Endothelial cell of umbilical vein (primary cell): Measurements from ENCODE around the gene PEX19. TPM values are rescaled to one million over a fixed set of nuclear protein-coding genes. Genes with fewer than 3 reads are reported as not detected.

Source experiments
- polyA plus RNA-seq, 4 experiments: library from polyadenylated mRNA; depleted of rRNA in 3 of 4; stranded (reverse) in 3 of 4; unstranded in 1 of 4; fragments of >200 nt; gene quantifications; 2 replicates each; pipeline versions ENCODE4 v1.2.1 to v1.2.3, GENCODE V29; 2011 to 2012; ENCODE audit warnings: missing spikeins in 1 of 4
- small RNA-seq: library from RNA; depleted of rRNA; stranded (forward); fragments of <200 nt; gene quantifications from one replicate; pipeline ENCODE3, GENCODE V24; 2012; ENCODE audit warnings: low replicate concordance, low read depth; ENCODE audit not compliant: insufficient read depth, insufficient read length
- total RNA-seq: library from RNA; stranded (reverse); gene quantifications from 2 replicates; pipeline ENCODE4 v1.2.3, GENCODE V29; 2021

Gene PEX19
- total and polyA plus RNA-seq, 2 donors (not counting 3 experiments of a cell fraction or from before 2014, with no cell fraction given), result 24.4 to 38.4 TPM

Small RNA genes lying within 50 kb of the gene (small RNA-seq; reads per million reads assigned to genes)
- gene RF00019, result not detected

Other genes starting within 250 kb of the PEX19 start
- not detected in 2 replicates for gene KCNJ10, start 215.0 kb downstream of the PEX19 start, total RNA-seq
- gene KCNJ10, start 215.0 kb downstream of the PEX19 start, polyA plus RNA-seq, result not detected in 2 replicates
- not detected in 2 replicates for gene KCNJ9, start 203.6 kb downstream of the PEX19 start, total RNA-seq
- gene KCNJ9, start 203.6 kb downstream of the PEX19 start, polyA plus RNA-seq, result not detected in 2 replicates
- 9.5 and 10.2 TPM in 2 replicates for gene IGSF8, start 186.5 kb downstream of the PEX19 start, total RNA-seq
- 17.5 and 20.2 TPM in 2 replicates for gene IGSF8, start 186.5 kb downstream of the PEX19 start, polyA plus RNA-seq
- gene ATP1A2, start 169.4 kb downstream of the PEX19 start, total RNA-seq, result not detected in 2 replicates
- gene ATP1A2, start 169.4 kb downstream of the PEX19 start, polyA plus RNA-seq, result not detected in 2 replicates
- gene ATP1A4, start 133.5 kb downstream of the PEX19 start, total RNA-seq, result not detected in 2 replicates
- not detected in 2 replicates for gene ATP1A4, start 133.5 kb downstream of the PEX19 start, polyA plus RNA-seq
- not detected in 2 replicates for gene CASQ1, start 94.6 kb downstream of the PEX19 start, total RNA-seq
- not detected in 2 replicates for gene CASQ1, start 94.6 kb downstream of the PEX19 start, polyA plus RNA-seq
- gene PEA15, start 79.7 kb downstream of the PEX19 start, total RNA-seq, result 250 and 270 TPM in 2 replicates
- gene PEA15, start 79.7 kb downstream of the PEX19 start, polyA plus RNA-seq, result 304 and 336 TPM in 2 replicates
- 99.9 and 106 TPM in 2 replicates for gene DCAF8, start 22.6 kb downstream of the PEX19 start, total RNA-seq
- gene DCAF8, start 22.6 kb downstream of the PEX19 start, polyA plus RNA-seq, result 85.5 and 87.9 TPM in 2 replicates
- gene COPA, start 58.1 kb upstream of the PEX19 start, total RNA-seq, result 167 and 185 TPM in 2 replicates
- gene COPA, start 58.1 kb upstream of the PEX19 start, polyA plus RNA-seq, result 122 and 127 TPM in 2 replicates
- 92.5 and 95.4 TPM in 2 replicates for gene NCSTN, start 58.2 kb upstream of the PEX19 start, total RNA-seq
- gene NCSTN, start 58.2 kb upstream of the PEX19 start, polyA plus RNA-seq, result 199 and 254 TPM in 2 replicates
- 0.16 and 0.46 TPM in 2 replicates for gene NHLH1, start 81.9 kb upstream of the PEX19 start, total RNA-seq
- gene NHLH1, start 81.9 kb upstream of the PEX19 start, polyA plus RNA-seq, result 0.46 and 0.60 TPM in 2 replicates
- not detected in 2 replicates for gene VANGL2, start 115.4 kb upstream of the PEX19 start, total RNA-seq
- gene VANGL2, start 115.4 kb upstream of the PEX19 start, polyA plus RNA-seq, result 0.01 TPM in 1 of 2 replicates, not detected in the other
- gene SLAMF6, start 238.1 kb upstream of the PEX19 start, total RNA-seq, result not detected in 2 replicates
- gene SLAMF6, start 238.1 kb upstream of the PEX19 start, polyA plus RNA-seq, result not detected in 2 replicates